ENCODE measurements around the gene PVALB.

GRCh38 chr22:36773935-36774334, 42.9 kb downstream of the PVALB start:
- no peak; the same call in 1 of the 2 replicates for TF ChIP-seq CTCF (conservative IDR thresholded peaks at IDR 0.05)
- no peak for TF ChIP-seq ZFX (IDR thresholded peaks at IDR 0.05)

All from C4-2B (cell line).